OCI-LY3 (cell line): ENCODE results near the gene PRUNE2.

Experiments used
- CTCF ChIP-seq: fragments of 200-600, 300-600 bp; sonication (generic); IDR thresholded peaks from 2 replicates; pipeline ENCODE4 v1.5.1; 2014; ENCODE audit warnings: antibody characterized with exemption, low read length, low read depth
- EZH2phosphoT487 ChIP-seq: fragments of 200-600 bp; shearing (Covaris generic); IDR thresholded peaks from 2 replicates; pipeline ENCODE4 v1.6.1; 2018; ENCODE audit warnings: antibody characterized with exemption, mixed run types, low read depth

DNA sequence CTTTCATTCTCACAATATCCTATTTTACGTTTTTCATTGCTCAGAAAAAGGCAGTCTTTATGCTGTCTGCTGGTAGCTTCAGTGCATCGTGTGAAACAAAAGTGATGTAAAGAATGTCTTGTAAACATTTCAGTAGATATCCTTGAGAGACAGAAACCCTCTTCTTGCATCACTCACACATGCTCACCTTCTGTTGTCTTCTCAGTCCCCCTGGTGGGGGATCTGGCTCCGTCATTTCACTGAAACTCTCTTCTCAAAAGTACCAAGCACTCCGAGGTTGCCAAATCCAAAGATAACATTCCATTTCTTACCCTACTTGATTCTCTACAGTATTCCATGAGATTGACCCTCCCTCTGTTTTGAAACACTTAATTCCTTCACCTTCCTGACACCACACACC, 187.7 kb downstream of the PRUNE2 start:
- no peak for TF ChIP-seq CTCF
- TF ChIP-seq EZH2phosphoT487 = no peak
